Panc1 (cell line): Measurements from ENCODE around the gene C1QL1. TPM values are rescaled to one million over a fixed set of nuclear protein-coding genes. Genes with fewer than 3 reads are reported as not detected.

Source experiments
- ATAC-seq: fragments of 200-7000 bp; cut with Tn5 transposase; 2 replicates; pipeline ENCODE4 v1.9.1; 2020; ENCODE audit warnings: mild to moderate bottlenecking, moderate library complexity
- BruUV-seq: library from RNA; stranded (reverse); fragments of 400-500 nt; replicated peaks from 2 replicates; lab custom pipeline; 2021; lab: Mats Ljungman, UMichigan
- CTCF ChIA-PET: fragments of 300-600 bp; sonication (Branson Sonifier 250); formaldehyde crosslinking; loops from one replicate; lab custom pipeline; 2022; ENCODE audit warnings: antibody characterized with exemption; lab: Charles Lee
- POLR2A ChIA-PET: fragments of 300-600 bp; sonication (Branson Sonifier 250); formaldehyde crosslinking; loops from one replicate; lab custom pipeline; 2022; ENCODE audit warnings: antibody characterized with exemption; lab: Charles Lee
- DNase-seq: peaks from one replicate; pipeline ENCODE4 v3.0.0-alpha.2; 2010; ENCODE audit warnings: low read depth, low spot score
- H3K27ac ChIP-seq: 2 replicates; pipeline ENCODE4 v1.5.1; 2011; ENCODE audit warnings: mild to moderate bottlenecking, low read length, inconsistent platforms
- H3K27me3 ChIP-seq: fragments of 200-500 bp; sonication (Bioruptor generic); 2 replicates; pipeline ENCODE4 v1.6.0; 2014; ENCODE audit warnings: low read length, inconsistent platforms; ENCODE audit not compliant: control insufficient read depth, insufficient read depth
- H3K36me3 ChIP-seq: fragments of 200-500 bp; sonication (Bioruptor generic); 2 replicates; pipeline ENCODE4 v1.5.1; 2014; ENCODE audit warnings: inconsistent platforms, mild to moderate bottlenecking, low read length, moderate library complexity; ENCODE audit not compliant: control insufficient read depth, insufficient read depth
- H3K4me1 ChIP-seq: 2 replicates; pipeline ENCODE4 v1.5.1; 2011; ENCODE audit warnings: inconsistent platforms, mild to moderate bottlenecking, low read length, moderate library complexity; ENCODE audit not compliant: control insufficient read depth, insufficient read depth
- H3K4me3 ChIP-seq, 2 experiments: 2 replicates each; pipeline ENCODE4 v1.5.1; 2011 to 2012; ENCODE audit warnings: low read depth in 2 of 2, low read length in 2 of 2, mild to moderate bottlenecking in 2 of 2, inconsistent platforms in 1 of 2, moderate library complexity in 1 of 2
- H3K9me3 ChIP-seq: fragments of 200-500 bp; sonication (Bioruptor generic); 2 replicates; pipeline ENCODE4 v1.5.1; 2014; ENCODE audit warnings: low read depth, mild to moderate bottlenecking, inconsistent platforms, low read length, moderate library complexity; ENCODE audit not compliant: control insufficient read depth, insufficient read depth
- CTCF ChIP-seq: fragments of 450-650 bp; IDR thresholded peaks from 2 replicates; pipeline ENCODE4 v1.5.1; 2017; ENCODE audit warnings: mild to moderate bottlenecking
- POLR2AphosphoS5 ChIP-seq: IDR thresholded peaks from 2 replicates; pipeline ENCODE4 v1.6.1; 2012; ENCODE audit warnings: mild to moderate bottlenecking, low read depth, low read length, moderate library complexity
- REST ChIP-seq, 2 experiments: IDR thresholded peaks; 2 replicates each; pipeline ENCODE4 v1.6.1; 2011 to 2012; ENCODE audit warnings: low read depth in 2 of 2, control low read depth in 1 of 2, low read length in 1 of 2, mild to moderate bottlenecking in 1 of 2, moderate library complexity in 1 of 2; ENCODE audit not compliant: insufficient read depth in 1 of 2
- SIN3A ChIP-seq: IDR thresholded peaks from 2 replicates; pipeline ENCODE4 v1.6.1; 2012; ENCODE audit warnings: low read depth, mild to moderate bottlenecking, low read length, moderate library complexity, borderline replicate concordance; ENCODE audit not compliant: insufficient read depth
- TCF7L2 ChIP-seq: IDR thresholded peaks from 2 replicates; pipeline ENCODE4 v1.6.1; 2011; ENCODE audit warnings: mild to moderate bottlenecking, low read depth, low read length, inconsistent platforms
- in situ Hi-C: cut with HindIII; loops from 2 replicates; pipeline ENCODE4 v1.10.0; 2016; ENCODE audit warnings: low sequenced_read_pairs, low pct_unique_long_range_greater_than_20kb
- intact Hi-C: fragments of 100-400 bp; cut with micrococcal nuclease; formaldehyde crosslinking; loops from one replicate; pipeline ENCODE4 v1.10.0; 2022; ENCODE audit not compliant: unreplicated experiment
- total RNA-seq: library from RNA; stranded (reverse); gene quantifications from one replicate; pipeline ENCODE4 v1.2.1, GENCODE V29; 2021; ENCODE audit not compliant: unreplicated experiment

Gene C1QL1
- total RNA-seq, 1 experiment from 2014 or later, result 9.5 TPM

GRCh38 chr17:44999433-44999832 lies 31.3 kb upstream of the C1QL1 start:
- ChIA-PET POLR2A (no interaction called here), CTCF (no interaction called here)
- no peak for TF ChIP-seq SIN3A
- TF ChIP-seq POLR2AphosphoS5, result no peak
- no peak for TF ChIP-seq REST (IDR thresholded peaks at IDR 0.05; ENCODE audit: insufficient read depth in 1 of 2, low read depth in 2 of 2, low read length in 1 of 2)
- TF ChIP-seq CTCF, result no peak
- TF ChIP-seq TCF7L2, result no peak
- in situ Hi-C loops, result no loop called here
- no TSS peak for BruUV-seq
- Histone ChIP-seq H3K27me3 (no peaks in the 10 kb centered on the region), H3K9me3 (peaks cover 3% of the 10 kb centered on the region; the same call in 1 of the 2 replicates), H3K4me1 (no peaks in the 10 kb centered on the region), H3K27ac (no peak overlapping the region), H3K36me3 (no peaks in the 10 kb centered on the region), H3K4me3 (no peak overlapping the region)
- ATAC-seq (no peak), DNase-seq (no peak)
- intact Hi-C loops, result no loop called here

GRCh38 chr17:44998646-44999045 lies 30.5 kb upstream of the C1QL1 start:
- POLR2A ChIA-PET, result interaction anchor here (0.6 kb wide), 1 partner anchor 47 kb away, joined by 5 read pairs; no protein-coding TSS in a partner anchor
- H3K4me1 ChIP-seq, result no peaks in the 10 kb centered on the region
- no peaks in the 10 kb centered on the region for H3K36me3 ChIP-seq
- intact Hi-C loops, result no loop called here
- no peak overlapping the region for H3K4me3 ChIP-seq
- peaks cover 3% of the 10 kb centered on the region; the same call in 1 of the 2 replicates for H3K9me3 ChIP-seq
- H3K27ac ChIP-seq, result no peak overlapping the region
- ATAC-seq (no peak), DNase-seq (no peak)
- in situ Hi-C loops, result no loop called here
- CTCF ChIA-PET, result no interaction called here
- TF ChIP-seq CTCF (no peak), REST (IDR thresholded peaks at IDR 0.05; ENCODE audit: insufficient read depth in 1 of 2, low read depth in 2 of 2, low read length in 1 of 2) (no peak), TCF7L2 (no peak)
- H3K27me3 ChIP-seq, result no peaks in the 10 kb centered on the region
- no TSS peak for BruUV-seq
